NCI-H2227 (cell line): ENCODE results near the gene IRF1.
"Not testable (repeated sequence)": the region's sequence is repeated elsewhere in the genome, so short reads cannot be mapped to it uniquely, and the experiment has no call there.

Experiments
- DNase-seq: peaks from one replicate; lab custom pipeline; 2025; ENCODE audit not compliant: unreplicated experiment; lab: John Stamatoyannopoulos, UW

The IRF1 gene

GRCh38 chr5:132487841-132488555 is 2.6 kb downstream of the IRF1 start:
- DNase-seq, result no peak

- no peak for DNase-seq
These were observed 3.5 kb downstream of the IRF1 start for GRCh38 chr5:132487095-132487428.

GRCh38 chr5:132486318-132487094 is 4.1 kb downstream of the IRF1 start:
- no peak for DNase-seq

- DNase-seq, result no peak
These were observed 4.8 kb downstream of the IRF1 start for GRCh38 chr5:132485641-132486317.

GRCh38 chr5:132484876-132485640 is 5.5 kb downstream of the IRF1 start:
- not testable (repeated sequence) for DNase-seq

GRCh38 chr5:132484391-132484725 is 6.2 kb downstream of the IRF1 start:
- DNase-seq, result no peak

GRCh38 chr5:132483661-132484390 is 6.7 kb downstream of the IRF1 start:
- no peak for DNase-seq

GRCh38 chr5:132483101-132483500 is 7.5 kb downstream of the IRF1 start:
- DNase-seq, result no peak

- no peak for DNase-seq
These were observed 8.9 kb downstream of the IRF1 start for GRCh38 chr5:132481596-132482211.

GRCh38 chr5:132480893-132481595 is 9.5 kb downstream of the IRF1 start:
- no peak for DNase-seq

- no peak for DNase-seq
These were observed 10.1 kb downstream of the IRF1 start for GRCh38 chr5:132480546-132480892.

GRCh38 chr5:132480042-132480441 is 10.5 kb downstream of the IRF1 start:
- DNase-seq, result no peak

GRCh38 chr5:132479111-132479951 is 11.2 kb downstream of the IRF1 start:
- no peak for DNase-seq

- DNase-seq, result no peak
These were observed 12.2 kb downstream of the IRF1 start for GRCh38 chr5:132478366-132478871.

GRCh38 chr5:132477784-132478365 is 12.7 kb downstream of the IRF1 start:
- no peak for DNase-seq

- DNase-seq, result no peak
These were observed 13.4 kb downstream of the IRF1 start for GRCh38 chr5:132476876-132477781.
